DND-41 (cell line): ENCODE results near the gene CNR1.

Experiments
- ATAC-seq: fragments of 200-7000 bp; cut with Tn5 transposase; 3 replicates; pipeline ENCODE4 v1.9.1; 2021; ENCODE audit warnings: low read depth; ENCODE audit not compliant: insufficient read depth
- DNase-seq: peaks from one replicate; pipeline ENCODE4 v3.0.0-alpha.2; 2020
- H2AFZ ChIP-seq: 2 replicates; pipeline ENCODE4 v1.6.0; 2012; ENCODE audit warnings: low read depth, low read length
- H3K27ac ChIP-seq: 2 replicates; pipeline ENCODE4 v1.5.1; 2012; ENCODE audit warnings: low read length, inconsistent platforms
- H3K27me3 ChIP-seq: fragments of 200-600 bp; sonication (generic); 2 replicates; pipeline ENCODE4 v1.6.0; 2012; ENCODE audit warnings: low read length, mild to moderate bottlenecking, inconsistent platforms; ENCODE audit not compliant: insufficient read depth, poor library complexity
- H3K36me3 ChIP-seq: 2 replicates; pipeline ENCODE4 v1.5.1; 2012; ENCODE audit warnings: low read length, inconsistent platforms; ENCODE audit not compliant: insufficient read depth
- H3K4me1 ChIP-seq: 2 replicates; pipeline ENCODE4 v1.5.1; 2012; ENCODE audit warnings: mild to moderate bottlenecking, low read length; ENCODE audit not compliant: insufficient read depth
- H3K4me2 ChIP-seq: 2 replicates; pipeline ENCODE4 v1.6.0; 2012; ENCODE audit warnings: mild to moderate bottlenecking, moderate library complexity, low read length, inconsistent platforms; ENCODE audit not compliant: insufficient read depth
- H3K4me3 ChIP-seq, 2 experiments: fragments of 200-600 bp in 1 of 2; shearing (Covaris generic) in 1 of 2; 2 replicates each; pipeline ENCODE4 v1.5.1; 2012 to 2016; ENCODE audit warnings: inconsistent platforms in 2 of 2, low read length in 2 of 2, mild to moderate bottlenecking in 2 of 2, low read depth in 1 of 2, moderate library complexity in 1 of 2
- H3K79me2 ChIP-seq: 2 replicates; pipeline ENCODE4 v1.6.0; 2012; ENCODE audit warnings: low read length, inconsistent platforms; ENCODE audit not compliant: insufficient read depth
- H3K9ac ChIP-seq: 2 replicates; pipeline ENCODE4 v1.6.0; 2012; ENCODE audit warnings: low read depth, mild to moderate bottlenecking, inconsistent platforms, low read length, moderate library complexity
- H3K9me3 ChIP-seq: 2 replicates; pipeline ENCODE4 v1.5.1; 2012; ENCODE audit warnings: low read length, moderate library complexity, mild to moderate bottlenecking, inconsistent platforms; ENCODE audit not compliant: insufficient read depth, severe bottlenecking
- H4K20me1 ChIP-seq: 2 replicates; pipeline ENCODE4 v1.6.0; 2012; ENCODE audit warnings: low read length; ENCODE audit not compliant: insufficient read depth
- CTCF ChIP-seq: IDR thresholded peaks from 2 replicates; pipeline ENCODE4 v1.5.1; 2012; ENCODE audit warnings: borderline replicate concordance, low read length, moderate library complexity, mild to moderate bottlenecking; ENCODE audit not compliant: poor library complexity, severe bottlenecking; ENCODE audit errors: extremely low read depth
- EZH2 ChIP-seq: IDR thresholded peaks from 3 replicates; pipeline ENCODE4 v1.6.1; 2012; ENCODE audit warnings: borderline replicate concordance, low read depth, mild to moderate bottlenecking, moderate library complexity, low read length, inconsistent platforms; ENCODE audit not compliant: severe bottlenecking

CNR1 gene

GRCh38 chr6:88135578-88136114 lies 30.5 kb downstream of the CNR1 start:
- H2AFZ ChIP-seq: no peak overlapping the region
- no peak overlapping the region for H3K4me2 ChIP-seq
- H3K79me2 ChIP-seq: no peaks in the 10 kb centered on the region
- H3K9me3 ChIP-seq: no peaks in the 10 kb centered on the region
- TF ChIP-seq EZH2: no peak
- no peak for TF ChIP-seq CTCF
- no peaks in the 10 kb centered on the region for H3K27me3 ChIP-seq
- ATAC-seq (no peak), DNase-seq (no peak)
- no peak overlapping the region for H3K4me3 ChIP-seq
- H3K27ac ChIP-seq: no peak overlapping the region
- H3K4me1 ChIP-seq: no peaks in the 10 kb centered on the region
- H3K36me3 ChIP-seq: no peaks in the 10 kb centered on the region
- H3K9ac ChIP-seq: no peak overlapping the region
- no peaks in the 10 kb centered on the region for H4K20me1 ChIP-seq

GRCh38 chr6:88134575-88134974 lies 31.6 kb downstream of the CNR1 start:
- Histone ChIP-seq H3K4me2 (no peak overlapping the region), H3K36me3 (no peaks in the 10 kb centered on the region), H3K9me3 (no peaks in the 10 kb centered on the region), H3K27ac (no peak overlapping the region), H3K27me3 (no peaks in the 10 kb centered on the region), H3K4me3 (no peak overlapping the region), H4K20me1 (no peaks in the 10 kb centered on the region), H2AFZ (no peak overlapping the region), H3K9ac (no peak overlapping the region), H3K79me2 (no peaks in the 10 kb centered on the region), H3K4me1 (no peaks in the 10 kb centered on the region)
- TF ChIP-seq CTCF (no peak), EZH2 (no peak)
- no peak for DNase-seq
- ATAC-seq: no peak

GRCh38 chr6:88133718-88134117 lies 32.4 kb downstream of the CNR1 start:
- Histone ChIP-seq H3K79me2 (no peaks in the 10 kb centered on the region), H3K27me3 (no peaks in the 10 kb centered on the region), H3K36me3 (no peaks in the 10 kb centered on the region), H3K4me2 (no peak overlapping the region), H3K9ac (no peak overlapping the region), H4K20me1 (no peaks in the 10 kb centered on the region), H3K27ac (no peak overlapping the region), H2AFZ (no peak overlapping the region), H3K4me3 (no peak overlapping the region), H3K4me1 (no peaks in the 10 kb centered on the region), H3K9me3 (no peaks in the 10 kb centered on the region)
- TF ChIP-seq CTCF (no peak), EZH2 (no peak)
- DNase-seq (no peak), ATAC-seq (no peak)

GRCh38 chr6:88124925-88125557 lies 41.1 kb downstream of the CNR1 start:
- Histone ChIP-seq H3K4me1 (no peaks in the 10 kb centered on the region), H3K4me2 (no peak overlapping the region), H3K4me3 (no peak overlapping the region), H3K27ac (no peak overlapping the region), H3K27me3 (no peaks in the 10 kb centered on the region), H4K20me1 (no peaks in the 10 kb centered on the region), H2AFZ (no peak overlapping the region), H3K9me3 (no peaks in the 10 kb centered on the region), H3K36me3 (no peaks in the 10 kb centered on the region), H3K9ac (no peak overlapping the region), H3K79me2 (no peaks in the 10 kb centered on the region)
- DNase-seq (no peak), ATAC-seq (no peak)
- TF ChIP-seq CTCF: no peak
